Measurements from ENCODE around the gene RSPH6A.
A peak's percentile ranks its signal among the peaks of the same experiment; 100 is the strongest.
"Not testable (repeated sequence)": the region's sequence is repeated elsewhere in the genome, so short reads cannot be mapped to it uniquely, and the experiment has no call there.

RSPH6A gene

DNA sequence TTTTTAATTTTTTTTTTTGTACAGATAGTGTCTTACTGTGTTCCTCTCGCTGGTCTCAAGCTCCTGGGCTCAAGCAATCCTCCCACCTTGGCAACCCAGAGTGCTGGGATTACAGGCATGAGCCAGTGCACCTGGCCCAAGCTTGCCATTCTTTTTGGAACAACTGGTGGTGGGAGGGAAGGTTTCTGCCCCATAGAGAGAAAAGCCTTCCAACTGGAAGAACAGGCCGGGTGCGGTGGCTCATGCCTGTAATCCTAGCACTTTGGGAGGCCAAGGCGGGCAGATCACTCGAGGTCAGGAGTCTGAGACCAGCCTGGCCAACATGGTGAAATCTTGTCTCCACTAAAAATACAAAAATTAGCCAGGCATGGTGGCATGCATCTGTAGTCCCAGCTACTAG lies 15.6 kb downstream of the RSPH6A start:
- not testable (repeated sequence) for DNase-seq

DNA sequence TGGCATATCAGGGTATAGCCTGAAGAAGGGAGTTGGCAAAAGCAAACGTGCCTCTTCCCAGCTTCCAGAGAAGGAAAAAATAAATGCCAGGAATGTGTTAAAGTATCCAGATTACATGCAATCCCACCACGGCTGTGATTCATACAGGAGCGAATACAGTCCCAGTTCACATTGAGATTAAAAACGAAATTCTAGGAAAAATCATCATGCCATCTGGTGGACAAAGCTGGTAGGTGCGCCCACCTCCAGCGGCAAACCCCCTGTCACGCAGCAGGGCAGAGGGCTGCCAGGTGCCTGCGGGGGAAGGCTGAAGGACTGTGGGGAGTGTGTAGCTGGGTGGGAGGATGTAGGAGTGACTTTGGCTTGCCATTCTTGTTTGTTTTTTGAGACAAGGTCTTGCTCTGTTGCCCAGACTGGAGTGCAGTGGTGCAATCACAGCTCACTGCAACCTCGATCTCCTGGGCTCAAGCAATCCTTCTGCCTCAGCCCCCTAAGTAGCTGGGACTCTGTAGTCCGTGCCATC lies 16.1 kb downstream of the RSPH6A start:
- peak; percentile 19 to 70 for DNase-seq

DNA sequence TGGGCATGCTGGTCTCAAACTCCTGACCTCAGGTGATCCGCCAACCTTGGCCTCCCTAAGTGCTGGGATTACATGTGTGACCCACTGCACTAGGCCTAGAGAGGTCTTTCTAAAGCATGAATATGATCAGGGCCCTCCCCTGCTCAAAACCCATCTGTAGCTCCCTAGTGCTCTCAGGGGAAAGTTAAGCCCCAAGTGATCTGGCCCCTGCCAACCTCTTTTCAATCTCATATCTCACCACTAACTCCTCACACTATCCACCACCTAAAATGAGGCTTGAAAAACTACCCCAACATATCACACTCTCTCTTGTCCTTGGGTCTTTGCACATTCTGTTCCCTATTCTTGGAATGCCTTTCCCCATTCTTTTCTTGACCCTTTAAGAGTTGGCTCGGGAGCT lies 20.5 kb downstream of the RSPH6A start:
- no peak for DNase-seq

DNA sequence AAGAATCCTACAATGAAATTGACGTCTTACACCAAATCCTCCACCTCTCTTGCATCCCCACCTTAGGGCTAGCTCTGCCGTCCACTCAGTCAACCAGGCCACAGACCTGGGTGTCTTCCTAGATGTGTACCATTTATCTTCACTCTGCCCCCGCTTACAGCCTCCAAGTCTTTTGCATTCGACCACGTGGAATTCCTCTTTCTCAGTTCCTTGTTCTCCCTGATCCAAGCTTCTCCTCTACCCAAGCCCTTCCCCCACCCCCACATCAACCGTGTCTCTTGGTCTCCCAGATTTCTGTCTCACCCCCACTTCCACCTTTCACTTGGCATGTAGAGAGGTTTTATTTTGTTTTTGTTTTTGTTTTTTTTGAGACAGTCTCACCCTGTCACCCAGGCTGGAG lies 21.2 kb downstream of the RSPH6A start:
- DNase-seq: no peak

DNA sequence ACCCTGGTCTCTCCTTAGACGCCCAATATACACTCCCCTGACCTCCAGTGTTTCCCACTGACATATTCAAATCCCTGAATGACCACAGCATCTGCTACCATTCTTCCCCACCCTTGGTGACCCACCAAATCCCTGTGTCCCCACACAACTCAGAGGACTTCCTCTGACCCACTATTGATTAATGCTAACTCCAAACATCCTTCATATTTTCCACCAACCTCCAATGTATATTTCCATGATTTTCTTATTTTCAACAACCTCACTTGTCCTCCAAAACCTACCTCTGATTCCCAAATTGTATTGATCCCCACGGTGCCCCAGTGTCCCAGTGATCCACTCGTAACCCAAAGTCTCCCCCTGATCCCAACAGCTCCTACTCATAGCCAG lies 21.9 kb downstream of the RSPH6A start:
- no peak for DNase-seq

DNA sequence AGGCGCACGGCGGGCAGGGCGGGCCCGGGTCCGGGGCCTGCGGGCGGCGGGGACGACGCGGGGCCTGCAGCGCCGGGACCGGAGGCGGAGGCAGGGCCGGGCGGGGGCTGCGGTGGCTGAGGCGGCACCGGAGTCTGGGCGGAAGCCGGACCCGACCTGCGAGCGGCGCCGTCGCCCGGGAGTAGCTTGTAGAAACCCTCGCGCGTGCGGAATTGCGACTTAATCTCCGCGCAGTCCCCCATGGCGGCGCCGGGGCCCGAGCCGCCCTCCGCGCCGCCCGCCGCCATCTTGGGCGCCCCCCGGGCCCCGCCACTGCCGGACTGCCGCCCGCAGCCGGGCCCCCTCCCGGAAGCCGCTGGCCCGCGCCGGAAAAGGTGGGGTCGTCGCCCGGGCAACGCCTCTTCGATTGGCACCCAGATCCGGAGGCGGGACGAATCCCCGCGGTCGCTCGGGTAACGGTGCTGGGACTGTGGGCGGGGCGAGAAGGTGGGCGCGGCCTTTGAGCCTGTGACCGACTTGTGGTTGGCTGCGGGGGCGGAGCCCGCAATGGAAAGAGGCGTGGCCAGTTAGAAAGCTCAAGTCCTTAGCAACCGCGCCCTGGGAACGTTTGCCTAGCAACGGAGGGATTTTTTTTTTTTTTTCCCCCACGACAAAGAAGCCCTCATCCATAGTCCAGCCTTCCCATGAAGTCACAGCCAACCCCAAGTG lies 22.5 kb downstream of the RSPH6A start, which contains the start of gene DMWD:
Gene DMWD (minus strand): TSS at position 376 of the 708 bp plus-strand sequence. CDS start 89 bp downstream, at position 287.
- peak; percentile 97 to 98 for DNase-seq

DNA sequence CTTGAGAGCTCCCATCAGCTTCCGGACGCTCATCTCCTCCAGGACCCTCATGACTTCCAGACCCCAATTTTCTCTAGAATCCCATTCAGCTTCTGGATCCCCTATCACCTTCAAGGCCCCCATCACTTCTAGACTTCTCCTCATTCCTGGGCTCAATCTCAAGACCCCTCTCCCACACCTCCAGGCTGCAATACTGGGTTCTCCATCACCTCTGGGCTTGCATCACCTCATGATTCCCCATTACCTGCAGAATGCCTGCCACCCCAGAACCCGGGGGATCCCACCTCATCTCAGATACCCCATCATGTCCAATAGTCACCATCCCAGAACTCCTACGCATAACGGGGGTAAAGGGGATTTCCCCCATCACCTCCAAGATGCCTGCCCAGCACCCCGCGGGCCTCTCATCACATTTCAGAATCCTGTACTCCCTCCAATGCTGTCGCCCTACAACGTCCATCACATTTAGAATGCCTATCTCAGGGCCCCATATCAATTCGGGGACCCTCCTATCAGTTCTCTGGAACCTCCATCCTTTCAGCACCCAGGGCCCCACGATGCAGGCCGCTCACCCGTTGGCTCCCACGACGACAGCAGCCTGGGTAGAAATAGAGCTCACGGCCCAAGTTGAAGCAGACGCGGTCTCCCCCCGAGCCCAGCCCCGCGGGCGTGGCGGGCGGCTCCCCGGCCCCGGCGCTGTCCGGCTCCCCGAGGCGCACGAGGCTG lies 23.2 kb downstream of the RSPH6A start:
- no peak for DNase-seq

DNA sequence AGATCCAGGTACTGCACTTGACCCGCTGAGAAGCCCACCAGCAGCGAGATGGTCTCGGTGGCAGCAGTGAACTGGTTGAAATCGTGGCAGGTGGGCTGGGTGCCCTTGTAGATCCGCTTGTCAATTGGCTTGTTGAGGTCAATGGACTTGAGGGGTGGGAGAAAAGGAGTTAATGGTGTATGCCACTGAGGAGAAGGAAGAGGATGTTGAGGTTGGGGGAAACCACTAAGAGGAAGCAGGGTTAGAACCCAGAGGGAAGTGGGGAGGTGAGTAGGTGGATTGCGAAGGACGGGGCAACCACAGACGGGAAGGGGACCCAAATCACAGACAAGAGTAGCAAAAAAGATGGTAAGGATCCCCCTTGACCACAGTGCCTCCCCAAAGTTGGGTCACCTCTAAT lies 24.2 kb downstream of the RSPH6A start:
- peak in 1 of 2 donors; percentile 13 for DNase-seq

DNA sequence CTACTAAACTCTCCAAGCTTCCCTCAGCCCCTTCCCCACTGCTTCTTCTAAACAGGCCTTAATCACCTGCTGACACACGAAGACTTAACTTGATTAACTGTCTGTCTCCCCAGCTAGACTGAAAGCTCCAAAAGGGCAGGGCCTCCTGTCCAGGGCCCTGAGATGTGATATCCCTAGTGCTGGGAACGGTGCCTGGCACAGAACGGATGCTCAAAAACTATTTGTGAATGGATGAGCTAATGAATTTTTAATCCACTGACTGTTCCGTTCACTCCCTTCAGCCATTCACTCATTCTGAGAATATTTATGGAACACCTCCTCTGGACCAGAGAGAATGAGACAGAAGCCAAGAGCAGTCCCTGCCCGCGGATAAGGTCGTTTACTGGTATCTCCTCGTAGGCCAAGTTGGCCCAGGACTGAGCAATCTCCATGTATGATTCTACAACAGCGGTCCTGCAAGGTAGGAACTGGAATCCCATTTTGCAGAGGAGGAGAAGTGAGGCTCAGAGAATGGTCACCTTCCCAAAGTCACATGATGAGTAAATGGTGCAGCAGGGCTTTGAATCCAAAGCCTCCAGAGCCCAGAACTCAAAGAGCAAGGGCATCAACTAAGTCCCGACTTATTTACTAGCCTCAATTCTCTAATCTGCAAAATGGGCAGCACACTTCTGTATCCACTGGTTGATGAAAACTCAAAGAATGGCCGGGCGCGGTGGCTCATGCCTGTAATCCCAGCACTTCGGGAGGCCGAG lies 25.9 kb downstream of the RSPH6A start:
- no peak for DNase-seq

DNA sequence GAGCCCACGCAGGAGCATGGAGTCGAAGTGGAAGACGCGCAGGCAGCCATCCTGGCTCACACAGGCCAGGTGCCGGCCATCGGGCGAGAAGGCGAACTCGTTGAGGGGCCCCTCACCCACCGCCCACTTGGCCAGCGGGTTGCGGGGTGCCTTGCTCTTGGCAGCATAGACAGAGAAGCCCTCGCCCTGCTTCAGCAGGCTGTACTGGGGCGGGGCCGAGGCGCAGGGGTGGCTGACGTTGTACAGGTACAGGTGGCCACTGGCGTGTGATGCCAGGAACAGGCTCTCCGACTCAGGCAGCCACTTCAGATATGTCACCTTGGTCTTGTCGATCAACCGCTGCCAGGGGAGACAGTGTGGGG lies 28.6 kb downstream of the RSPH6A start:
- no peak for DNase-seq

DNA sequence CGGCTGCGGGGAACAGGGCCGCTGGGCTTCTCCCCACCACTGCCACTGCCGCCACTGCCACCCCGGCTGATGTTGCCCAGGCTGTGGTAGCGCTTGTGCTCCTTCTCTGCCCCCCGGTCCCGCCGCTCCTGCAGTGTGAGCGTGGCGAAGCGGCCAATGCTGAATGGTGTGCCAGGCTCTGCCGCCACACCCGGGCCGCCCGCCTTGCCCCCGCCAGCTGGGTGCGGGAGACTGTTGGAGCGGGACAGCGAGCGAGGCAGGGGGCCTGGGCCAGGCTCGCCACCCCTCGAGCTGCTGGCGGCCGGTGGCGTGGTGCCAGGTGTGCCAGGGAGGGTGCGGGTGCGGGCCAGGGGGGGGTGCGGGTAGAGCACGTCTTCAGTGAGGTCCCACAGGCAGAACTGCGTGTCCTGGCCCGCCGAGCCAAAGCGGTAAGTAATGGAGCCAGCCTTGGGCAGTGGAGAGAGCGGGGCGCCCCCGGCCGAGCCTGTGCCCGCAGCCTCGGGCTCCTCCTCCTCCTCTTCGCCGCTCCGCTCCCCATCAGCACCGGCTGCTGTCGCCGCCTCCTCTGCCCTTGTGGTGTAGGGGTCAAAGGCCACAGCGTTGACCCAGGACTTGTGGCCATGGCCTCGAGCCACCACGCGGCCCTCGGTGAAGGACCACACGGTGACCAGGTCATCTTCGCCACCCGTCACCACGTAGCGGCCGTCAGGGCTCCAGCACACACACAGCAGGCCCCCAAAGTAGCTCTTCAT lies 29.2 kb downstream of the RSPH6A start:
- no peak for DNase-seq

DNA sequence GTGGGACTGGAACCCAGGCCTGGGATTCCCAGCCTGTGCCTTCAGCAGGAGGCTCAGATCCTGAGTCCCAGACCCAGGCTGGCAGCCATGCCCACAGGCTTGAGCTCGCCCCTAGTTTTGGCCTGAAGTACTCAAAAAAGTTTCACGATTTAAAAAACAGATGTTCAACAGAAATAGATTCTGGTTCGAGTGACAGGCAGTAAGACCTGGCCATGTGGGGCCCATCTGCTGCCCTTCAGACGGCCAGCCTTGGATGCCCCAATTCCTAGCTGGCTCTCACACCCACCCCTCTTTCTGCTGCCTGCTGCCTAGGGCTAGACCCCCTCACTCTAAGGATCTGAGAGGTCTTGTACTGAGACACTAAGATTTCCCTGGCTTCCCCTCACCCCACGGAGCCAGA lies 30.0 kb downstream of the RSPH6A start:
- no peak for DNase-seq

DNA sequence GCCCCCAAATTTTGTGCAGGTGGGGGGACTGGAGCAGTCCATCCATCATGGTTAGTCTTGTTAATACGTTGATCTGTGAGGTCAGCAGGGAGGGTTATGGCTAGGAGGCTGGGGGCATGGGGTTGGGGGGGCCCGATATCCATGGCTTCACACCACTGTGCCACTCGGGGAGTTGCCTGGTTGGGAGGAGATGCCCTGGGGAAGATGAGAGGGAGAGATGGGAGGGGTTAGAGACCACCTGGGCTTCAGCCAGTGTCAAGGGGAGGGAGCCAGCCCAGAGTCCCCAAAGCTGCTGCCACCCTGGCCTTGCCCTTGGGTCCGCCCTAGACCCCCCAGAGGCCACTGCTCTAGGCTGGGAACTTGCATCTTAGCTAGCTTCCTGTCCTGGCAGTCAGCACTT lies 31.0 kb downstream of the RSPH6A start:
- no peak for DNase-seq

DNA sequence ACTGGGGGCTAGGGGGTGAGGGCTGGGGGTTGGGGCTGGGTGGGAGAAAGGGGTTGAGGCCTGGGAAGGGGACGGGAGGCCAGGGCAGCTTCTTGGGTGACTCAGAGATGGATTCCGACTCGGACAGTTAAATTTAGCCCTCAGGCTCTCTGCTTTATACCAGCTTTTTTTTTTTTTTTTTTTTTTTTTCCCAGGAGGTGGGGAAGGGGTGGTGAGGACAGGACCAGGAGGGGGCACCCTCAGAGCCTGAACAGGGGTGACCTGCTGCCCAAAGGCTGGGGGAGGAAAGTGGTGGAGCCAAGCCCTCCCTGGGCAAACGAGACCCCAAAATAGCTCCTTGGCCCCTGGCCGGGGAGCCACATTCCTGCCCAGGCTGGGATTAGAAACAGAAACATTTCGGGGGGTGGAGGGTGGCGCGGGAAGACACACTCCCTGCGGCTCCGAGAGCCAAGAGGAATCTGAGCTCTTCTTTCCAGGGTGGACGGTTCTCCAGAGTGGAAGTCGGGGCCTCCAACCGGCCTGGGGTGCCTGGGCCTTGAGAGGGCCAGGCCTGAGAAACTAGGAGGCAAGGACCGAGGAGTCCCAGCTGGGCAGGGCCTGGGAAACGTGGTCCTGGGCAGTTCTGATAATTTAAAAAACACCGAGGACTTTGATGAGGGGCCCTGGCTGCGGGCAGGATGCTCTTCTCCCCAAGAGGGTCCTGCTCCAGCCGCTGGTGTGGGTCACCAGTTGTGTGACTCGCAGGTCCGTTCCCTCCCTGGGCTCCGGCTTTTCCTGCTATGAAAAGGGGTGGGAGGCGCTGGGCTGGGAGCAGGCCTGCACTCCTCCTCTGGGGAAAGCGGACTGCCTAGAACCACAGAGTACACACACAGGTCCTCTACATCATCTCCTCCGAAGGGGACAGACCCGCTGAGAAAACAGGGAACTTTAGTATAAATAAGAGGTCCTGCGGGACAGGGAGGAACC lies 32.0 kb downstream of the RSPH6A start:
- no peak for DNase-seq

DNA sequence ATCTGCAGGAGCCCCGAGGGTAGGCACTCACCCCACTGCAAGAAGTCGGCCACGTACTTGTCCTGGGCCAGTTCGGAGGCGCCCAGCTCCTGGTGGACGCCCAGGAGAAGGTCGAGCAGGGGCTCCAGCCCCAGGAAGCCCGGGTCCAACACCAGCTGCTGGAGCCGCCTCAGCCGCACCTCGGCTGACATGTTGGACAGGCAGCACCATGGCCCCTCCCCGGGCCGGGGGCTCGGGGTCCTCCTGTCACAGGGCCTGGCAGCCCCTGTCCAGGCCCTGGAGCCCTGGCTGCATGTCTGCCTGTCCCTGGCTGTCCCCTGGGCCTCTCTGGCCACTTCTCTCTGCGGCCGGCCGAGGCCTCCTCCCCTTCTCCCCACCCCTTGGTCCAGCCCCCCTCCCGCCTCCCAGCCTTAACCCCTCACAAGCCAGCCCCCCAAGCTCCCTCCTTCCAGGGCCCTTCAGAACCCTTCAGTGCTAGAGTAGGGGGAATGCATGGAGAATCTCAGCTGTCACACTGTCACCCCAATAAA lies 32.9 kb downstream of the RSPH6A start, which contains the start of gene DMPK:
Gene DMPK (minus strand): TSS at position 329 of the 530 bp plus-strand sequence. CDS start 138 bp downstream, at position 191.
- peak in 1 of 2 donors; percentile 3 for DNase-seq

DNA sequence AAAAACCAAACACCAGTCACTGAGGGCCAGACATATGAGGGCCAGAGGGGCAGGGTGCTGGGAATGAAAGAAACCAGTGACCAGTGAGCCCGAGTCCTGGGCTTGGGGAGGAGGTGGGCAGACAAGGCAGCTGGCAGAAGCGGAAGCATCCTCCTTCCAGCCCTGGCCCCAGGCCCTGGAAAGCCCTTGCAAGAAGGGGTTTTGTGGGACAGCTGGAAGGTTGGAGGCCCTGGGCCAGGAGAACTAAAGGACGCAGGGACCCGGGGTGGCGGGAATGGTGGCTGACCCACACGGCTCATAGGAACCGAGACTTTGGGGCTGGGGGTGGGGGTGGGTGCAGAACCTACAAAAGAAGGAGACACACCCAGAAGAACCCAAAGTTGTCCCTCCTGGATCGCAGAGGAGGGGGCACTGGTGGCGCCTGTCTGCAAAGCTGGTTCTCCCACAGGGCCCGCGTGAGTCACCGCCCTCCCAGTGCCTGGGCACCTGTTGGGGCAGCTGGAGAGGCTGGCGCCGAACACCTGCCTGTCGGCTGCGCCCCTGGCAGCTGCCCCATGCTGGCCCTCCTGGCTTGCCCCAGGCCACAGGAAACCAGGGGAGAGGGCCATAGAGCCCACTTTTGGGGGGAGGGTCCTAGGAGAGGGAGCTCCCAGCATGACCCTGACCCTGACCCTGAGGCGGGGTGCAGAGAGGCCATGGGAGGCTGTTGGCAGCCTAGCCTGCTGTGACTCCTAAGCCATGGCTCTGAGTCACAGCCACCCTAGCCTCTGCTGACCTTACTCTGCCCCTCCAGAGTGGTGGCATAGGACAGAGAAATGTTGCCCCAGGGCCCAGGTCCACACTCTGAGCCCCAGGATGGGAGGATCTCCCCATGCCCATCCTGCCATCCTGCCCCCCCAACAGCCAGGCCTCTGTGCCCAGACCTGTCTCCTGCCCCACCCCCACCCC lies 33.6 kb downstream of the RSPH6A start:
- DNase-seq: no peak

DNA sequence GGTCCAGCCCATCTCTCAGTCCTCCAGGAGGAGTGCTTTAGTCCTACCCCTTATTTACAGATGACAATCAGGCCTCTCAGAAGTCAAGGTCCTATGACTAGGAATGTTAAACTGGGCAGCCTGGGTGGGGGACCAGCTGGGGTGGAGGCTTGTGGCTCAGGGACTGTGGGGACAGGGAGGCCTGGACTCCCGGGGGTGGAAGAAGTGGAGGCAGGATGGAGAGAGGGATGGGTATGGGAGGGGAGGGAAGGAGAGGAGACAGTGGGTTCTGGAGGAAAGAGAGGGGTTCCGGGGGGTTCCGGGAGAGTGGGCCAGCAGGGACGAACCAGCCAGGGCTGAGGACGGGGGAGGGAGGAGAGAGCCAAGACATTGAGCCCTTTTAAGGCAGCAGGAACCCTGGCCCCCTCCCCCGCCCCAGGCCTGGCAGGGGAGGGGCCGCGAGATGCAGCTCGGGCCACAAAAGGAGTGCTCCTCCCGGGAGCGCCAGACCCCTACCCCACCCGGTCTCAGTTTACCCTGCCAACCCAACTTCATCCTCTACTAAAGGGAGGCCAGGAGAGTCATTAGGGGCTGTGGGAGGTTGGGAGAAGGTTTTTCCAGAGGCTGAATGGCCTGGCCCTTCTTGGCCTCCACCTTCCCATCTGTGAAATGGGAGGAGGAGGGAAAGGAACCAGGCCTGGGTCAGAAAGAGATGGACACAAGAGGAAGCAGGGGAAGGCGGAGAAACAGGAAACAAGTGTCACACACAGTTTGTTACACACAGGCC lies 34.5 kb downstream of the RSPH6A start:
- no peak for DNase-seq

DNA sequence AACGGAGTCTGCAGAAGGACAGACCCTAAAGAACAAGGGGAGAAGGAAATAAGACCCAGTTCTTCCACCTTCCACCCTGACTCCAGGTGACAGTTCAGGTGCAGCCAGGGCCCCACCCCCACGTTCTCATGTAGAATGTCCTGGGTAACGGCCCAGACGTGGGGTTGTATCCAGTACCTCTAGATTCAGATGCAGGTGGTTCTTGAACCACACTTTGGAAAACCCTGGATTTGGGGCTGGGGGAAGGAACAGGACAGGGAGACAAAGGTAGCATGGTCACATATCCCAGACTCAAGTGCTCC lies 35.0 kb downstream of the RSPH6A start:
- DNase-seq: no peak
